Stimulated activated CD4-positive, alpha-beta T cell treated with anti-CD3 and anti-CD28 coated beads, Interleukin-15, amount 100 ng/mL, for 24 hours (primary cell): ENCODE data around the gene CPNE4.

ENCODE experiments used
- DNase-seq: peaks from one replicate; pipeline ENCODE4 v3.0.0-alpha.2; 2020

Gene CPNE4

DNA sequence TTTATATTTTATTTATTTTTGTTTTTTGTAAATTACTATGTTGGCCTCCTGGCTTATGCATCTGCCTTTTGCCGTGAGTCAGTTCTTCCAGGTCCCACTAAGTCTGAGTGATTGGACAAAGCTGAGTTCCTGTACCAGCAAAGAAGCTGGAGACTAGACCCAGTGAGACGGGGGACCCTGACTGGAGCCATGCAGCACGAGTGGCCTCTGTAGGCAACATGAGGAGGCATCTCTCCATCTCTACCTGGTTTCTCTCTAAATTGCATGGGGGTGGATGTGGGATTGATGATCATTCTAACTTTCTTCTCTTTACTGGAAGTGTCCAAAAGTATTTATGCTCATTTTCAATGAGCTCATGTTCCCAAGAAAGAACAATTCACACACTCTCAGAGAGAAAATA is 376.7 kb downstream of the CPNE4 start:
- no peak for DNase-seq

DNA sequence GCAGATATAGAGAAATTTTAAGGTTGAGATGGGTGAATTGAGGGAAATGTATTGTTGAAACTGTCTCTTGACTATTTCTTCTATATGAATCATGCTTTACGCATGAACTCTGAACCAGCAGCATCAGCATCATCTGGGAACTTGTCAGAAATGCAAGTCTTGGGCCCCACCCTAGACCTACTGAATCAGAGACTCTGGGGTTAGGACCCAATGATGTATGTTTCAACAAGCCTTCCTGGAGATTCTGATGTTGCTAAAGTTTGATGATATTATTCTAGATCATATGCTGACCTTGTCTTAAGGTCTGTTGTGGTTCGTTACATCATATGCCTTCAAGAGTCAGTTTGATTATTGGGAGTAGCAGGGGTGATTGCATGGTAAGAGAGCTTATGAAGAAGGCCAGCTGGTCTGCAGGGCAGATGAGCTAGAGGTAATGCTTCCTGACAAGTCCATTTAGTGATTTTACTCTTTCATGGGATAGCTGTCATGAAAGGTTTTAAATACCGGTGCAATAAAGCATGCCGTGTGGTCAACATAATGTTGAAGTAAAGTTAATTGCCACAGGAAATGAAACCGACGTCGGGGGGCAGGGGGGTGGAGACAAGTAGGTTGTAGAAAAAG is 379.6 kb downstream of the CPNE4 start:
- no peak for DNase-seq

DNA sequence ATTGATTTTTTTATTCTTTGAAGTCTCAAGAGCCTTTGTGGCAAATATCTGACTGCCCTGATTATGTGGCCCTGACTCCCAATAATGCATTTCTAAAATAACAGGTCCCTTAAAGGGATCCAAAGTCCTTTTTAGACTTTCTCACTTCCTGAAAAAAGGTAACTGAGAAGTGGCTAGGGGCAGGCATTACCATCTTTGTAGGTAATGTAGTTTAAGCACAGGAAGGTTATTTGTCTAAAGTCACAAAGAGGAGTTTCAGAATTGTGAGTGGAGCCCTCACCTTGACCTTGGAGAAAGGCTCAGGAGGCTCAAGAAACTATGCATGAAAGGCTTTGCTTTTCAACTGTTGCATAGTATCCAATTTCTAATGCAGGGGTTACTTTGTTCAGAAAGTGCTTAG is 389.2 kb downstream of the CPNE4 start:
- DNase-seq: no peak

DNA sequence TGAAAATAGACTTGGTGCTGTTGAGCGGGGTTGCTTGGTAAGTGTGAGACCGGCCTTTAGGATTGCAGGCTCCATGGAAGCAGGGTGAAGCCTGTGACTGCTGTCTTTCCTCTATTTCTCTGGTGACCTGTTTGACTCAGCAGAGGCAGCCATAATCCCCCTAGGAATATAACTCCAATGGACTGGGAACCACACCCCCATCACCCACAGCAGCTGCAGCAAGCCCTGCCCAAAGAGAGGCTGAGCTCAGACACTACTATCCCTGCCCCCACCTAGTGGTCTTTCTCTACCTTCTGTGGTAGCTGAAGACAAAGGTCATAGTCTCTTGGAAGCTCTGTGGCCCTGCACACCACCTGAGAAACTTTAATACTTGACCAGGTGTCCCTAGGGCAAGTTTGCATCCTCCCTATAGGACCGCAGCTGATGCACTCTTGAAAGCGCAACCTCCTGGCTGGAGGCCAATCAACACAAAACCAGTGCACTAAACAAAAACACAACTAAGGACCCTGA is 398.5 kb downstream of the CPNE4 start:
- no peak for DNase-seq

DNA sequence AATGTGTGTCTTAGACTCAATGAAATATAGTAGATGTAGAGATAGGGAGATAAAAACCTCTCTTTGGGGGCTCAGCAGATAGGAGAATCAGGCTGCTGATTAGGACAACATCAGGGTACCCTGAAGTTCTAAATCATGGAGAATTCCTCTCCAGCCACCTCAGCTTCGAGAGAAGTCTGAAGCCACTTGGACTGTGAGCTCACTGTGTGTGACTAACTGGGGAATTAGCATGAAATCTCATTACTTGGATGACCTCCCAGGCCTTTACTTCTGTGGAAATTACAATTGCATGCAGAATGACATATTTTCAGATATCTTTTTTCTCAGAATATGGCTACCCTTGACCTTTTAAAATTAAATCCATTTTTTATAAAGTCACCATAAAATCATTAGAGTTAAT is 404.0 kb downstream of the CPNE4 start:
- no peak for DNase-seq

DNA sequence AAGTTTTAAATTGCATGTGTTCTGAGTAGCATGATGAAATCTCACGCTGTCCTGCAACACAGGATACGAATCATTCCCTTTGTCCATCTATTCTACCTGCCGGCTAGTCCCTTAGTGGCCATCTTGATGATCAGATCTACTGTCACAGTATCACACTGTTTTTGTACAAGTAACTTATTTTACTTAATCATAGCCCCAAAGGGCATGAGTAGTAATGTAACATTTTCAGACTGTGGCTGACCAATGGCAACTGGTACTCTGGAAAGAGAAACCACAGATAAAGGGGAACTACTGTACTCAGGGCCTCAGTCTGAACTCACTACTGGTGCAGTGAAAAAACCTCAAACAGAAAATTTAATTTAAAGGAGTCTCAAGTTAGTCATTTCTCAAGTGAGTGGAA is 404.7 kb downstream of the CPNE4 start:
- DNase-seq: no peak

DNA sequence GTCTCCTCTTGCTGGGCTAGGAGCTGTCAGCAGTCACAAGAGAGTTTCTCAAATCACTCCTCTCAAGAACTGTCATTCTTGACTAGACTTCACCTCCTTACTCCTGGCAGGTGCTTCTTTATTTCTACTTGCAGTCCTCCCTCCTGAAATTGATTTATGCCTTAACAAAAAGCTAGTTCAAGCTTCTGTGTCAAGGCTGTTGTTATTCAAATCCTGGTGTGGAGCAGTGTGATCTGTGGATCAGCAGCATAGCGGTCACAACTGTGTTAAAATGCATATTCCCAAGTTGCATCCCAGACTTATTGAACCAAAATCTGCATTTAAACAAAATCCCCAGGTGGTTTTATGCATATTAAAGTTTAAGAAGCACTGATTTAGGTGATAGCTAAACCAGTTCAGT is 411.4 kb downstream of the CPNE4 start:
- no peak for DNase-seq

DNA sequence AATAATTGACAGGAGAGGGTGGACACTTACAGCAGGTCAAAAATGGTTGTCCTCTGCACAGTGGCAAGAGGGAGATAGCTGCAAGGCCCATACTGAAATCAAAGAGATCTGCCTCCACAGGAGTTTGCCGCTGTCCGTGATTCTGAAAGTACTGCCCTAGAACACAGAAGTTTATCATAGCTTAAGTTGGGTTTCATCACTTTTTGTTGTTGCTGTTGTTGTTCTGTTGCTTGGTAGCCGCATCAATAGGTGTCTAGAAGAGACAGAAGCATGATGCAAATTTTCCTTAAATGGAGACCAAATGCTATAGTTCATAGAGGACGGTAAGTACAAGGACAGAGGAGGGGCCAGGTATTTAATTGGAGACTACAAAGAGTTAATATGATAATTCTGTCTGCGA is 412.1 kb downstream of the CPNE4 start:
- no peak for DNase-seq

DNA sequence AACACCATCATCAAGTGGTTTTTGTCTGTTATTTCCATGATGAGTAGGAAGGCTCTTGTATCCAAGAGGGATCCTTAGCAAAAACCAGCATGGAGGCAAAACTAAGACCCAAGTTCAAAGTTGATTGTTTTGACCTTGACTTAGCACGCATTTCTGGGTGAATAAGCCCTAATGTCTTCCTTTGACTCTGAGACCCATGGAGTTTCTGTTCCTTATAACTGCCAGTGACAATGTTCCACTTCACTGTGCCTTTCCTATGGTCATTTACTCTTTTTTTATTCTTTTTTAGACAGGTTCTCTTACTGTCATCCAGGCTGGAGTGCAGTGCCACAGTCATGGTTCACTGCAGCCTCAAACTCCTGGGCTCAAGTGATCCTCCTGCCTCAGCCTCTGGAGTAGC is 413.8 kb downstream of the CPNE4 start:
- DNase-seq: no peak

DNA sequence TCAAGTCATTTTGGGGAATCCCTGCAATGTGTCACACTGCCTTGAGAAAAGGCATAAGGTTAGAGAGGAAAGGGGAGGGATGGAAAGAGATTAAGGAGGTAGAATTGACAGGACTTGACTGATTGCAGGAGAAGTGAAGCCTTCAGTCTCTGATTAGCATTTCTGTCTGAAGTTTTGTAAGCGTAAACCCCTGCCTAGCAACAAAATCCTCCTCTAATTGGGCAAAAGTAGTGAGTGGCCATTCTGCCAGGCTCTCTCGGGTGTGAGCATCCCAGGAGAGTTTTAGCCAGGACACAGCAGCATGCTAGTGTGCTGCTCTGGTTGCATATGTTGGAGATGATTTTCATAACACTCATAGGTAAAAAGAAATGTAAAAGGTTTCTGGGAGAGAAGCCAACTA is 415.0 kb downstream of the CPNE4 start:
- no peak for DNase-seq

DNA sequence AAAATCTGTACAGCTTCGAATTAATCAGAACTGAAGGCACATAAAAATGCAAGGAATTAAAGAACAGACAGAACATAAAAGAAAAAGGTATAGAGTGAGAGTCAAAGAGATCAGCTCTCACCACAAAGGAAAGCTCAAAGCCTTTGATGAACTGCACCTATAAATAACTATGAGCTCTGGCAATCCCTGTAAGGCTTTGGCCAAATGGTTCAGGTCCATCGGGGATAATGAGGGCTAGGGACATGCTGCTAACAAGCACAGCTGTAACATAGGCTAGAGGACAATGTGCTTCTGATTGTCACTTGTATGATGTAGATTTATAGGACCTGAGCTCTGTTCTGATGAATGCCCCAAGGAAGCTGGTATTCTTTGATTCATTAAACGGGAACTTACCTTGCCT is 418.1 kb downstream of the CPNE4 start:
- DNase-seq: no peak

DNA sequence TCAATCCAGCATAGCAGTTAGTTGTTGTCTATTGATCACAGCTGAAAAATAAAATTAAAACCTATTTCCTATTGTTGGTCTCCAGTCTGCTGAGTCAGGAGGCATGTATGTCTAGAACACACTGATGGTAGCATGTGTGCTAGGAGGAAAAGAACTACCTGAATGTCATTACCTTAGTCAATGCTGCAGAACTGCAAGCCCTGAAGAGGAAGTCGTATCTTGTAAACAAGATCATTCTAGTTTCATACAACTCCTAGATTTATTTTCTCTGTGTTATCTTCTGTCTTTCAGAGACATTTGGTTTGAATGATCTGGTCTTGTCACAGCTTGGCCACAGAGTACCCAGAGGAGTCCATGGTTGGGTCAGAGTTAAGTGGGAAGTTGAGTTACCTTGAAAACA is 422.1 kb downstream of the CPNE4 start:
- DNase-seq: no peak

DNA sequence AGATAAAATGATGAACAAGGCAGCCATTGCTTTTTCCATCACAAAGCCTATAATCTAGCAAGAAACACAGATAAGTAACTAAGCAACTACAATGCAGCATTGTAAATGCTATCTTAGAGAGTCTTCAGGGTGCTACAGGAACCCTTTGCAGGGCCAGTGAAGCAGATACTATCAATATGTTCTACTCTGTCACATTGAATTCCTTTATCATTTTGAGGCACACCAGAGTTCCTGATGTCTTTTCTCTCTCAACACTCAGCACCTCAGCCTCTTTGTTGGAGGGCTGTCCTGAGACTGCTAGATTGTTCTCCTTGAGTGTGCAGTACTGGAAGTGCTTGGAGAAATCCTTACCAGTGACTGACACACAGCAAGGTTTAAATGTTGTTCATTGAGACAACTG is 424.6 kb downstream of the CPNE4 start:
- DNase-seq: no peak

DNA sequence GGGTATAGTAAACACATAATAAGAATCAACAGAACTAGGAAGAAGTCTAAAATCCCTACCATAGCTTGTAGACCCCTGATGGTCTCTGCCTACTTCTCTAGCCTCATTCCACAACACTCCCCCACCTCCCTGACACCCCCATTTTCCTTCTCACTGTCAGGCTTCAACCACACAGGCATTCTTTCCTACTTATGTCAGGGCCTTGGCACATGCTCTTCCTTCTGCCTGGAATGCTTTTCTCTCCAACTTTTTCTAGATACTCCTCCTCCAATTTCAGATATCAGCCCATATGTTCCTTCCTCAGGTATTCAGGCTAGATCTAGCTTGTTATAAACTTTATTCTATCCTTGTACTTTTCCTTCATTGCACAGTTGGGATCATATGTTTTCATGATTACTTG is 426.1 kb downstream of the CPNE4 start:
- no peak for DNase-seq

DNA sequence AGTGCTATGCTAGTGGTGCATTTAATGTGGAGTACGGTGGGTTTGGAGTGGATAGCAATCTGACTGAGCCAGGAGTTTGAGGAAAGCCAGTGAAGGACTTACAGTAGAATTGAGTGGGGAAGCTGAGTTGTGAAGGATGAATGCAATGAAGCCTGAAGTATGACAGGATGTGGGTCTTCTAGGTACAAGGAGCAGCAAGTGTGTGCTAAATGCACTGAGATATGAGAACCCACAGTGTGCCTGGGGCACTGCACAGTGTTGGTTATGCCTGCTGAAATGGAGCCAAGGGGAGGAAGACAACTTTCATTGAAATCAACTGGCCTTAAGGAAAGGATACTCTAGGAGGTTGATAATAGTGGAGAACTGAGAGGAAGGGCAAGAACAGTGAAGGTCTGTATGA is 426.5 kb downstream of the CPNE4 start:
- DNase-seq: no peak

DNA sequence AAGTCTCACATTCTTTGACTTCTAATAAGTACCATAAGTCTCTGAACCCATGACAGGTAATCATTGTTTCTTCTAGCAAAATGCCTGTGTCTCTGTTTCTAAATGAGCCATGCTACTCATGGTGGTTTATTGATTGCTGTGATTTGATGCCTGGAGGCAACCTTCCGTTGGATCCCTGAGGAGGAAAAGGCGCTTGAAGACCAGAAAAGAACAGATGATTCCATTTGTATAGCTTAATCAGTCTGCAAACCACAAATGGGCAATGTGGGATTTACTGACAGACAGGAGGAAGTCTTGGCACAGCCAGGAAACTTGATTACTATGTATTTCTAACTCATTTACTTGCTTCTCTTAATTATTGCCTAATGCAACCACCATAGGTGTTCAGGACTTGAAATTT is 428.9 kb downstream of the CPNE4 start:
- no peak for DNase-seq

DNA sequence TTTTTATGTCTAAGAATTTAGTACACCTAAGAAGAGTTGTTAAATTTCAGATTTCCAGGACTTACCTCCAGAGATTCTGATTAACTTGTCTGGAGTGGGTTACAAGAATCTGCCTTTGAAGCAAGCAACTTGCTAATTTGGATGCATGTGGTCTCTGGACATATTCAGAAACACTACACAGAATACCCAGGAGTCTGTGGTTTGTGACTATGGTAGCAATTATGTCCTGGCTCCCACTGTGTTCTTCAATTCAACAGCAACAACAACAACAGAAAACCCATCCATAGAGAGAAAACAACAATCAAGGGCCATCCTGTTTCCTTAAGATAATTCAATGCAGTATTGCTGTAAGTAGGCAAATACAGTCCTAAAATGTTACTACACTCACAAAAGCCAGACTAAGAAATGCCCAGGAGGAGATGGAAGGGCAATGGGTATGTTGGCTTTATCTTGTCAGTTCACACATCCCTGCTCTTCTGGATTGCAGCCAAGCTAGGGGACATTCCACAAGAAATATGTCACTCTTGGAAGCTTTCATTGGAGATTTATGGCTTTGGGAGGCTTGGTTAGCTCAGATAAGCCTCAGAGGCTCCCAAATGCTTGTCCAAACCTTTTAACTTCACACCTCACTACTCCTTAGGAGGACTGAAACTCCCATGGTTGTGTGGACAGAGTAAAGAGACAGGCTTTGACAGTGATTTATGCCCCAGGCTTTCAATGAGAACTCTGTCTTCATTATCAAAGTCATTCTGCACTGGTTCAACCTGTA is 432.6 kb downstream of the CPNE4 start:
- DNase-seq: no peak

DNA sequence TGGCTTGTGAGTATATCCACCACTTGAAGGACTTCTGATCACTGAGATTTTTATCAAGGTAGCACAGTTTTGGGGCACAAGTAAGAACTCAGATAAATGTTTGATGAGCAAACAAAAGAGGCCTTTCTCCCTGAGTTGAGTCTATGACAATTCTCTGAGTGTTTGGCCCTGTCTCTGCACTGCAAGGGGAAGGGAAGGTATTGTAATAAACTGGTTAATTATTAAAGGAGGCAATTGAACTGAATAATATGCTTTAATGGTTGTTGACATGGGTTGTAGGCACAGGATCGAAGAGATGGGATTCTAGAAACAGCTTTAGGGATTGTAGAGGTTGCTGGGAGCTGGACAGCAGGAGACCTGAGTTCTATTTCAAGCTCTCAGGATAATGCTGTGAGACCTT is 437.0 kb downstream of the CPNE4 start:
- no peak for DNase-seq

DNA sequence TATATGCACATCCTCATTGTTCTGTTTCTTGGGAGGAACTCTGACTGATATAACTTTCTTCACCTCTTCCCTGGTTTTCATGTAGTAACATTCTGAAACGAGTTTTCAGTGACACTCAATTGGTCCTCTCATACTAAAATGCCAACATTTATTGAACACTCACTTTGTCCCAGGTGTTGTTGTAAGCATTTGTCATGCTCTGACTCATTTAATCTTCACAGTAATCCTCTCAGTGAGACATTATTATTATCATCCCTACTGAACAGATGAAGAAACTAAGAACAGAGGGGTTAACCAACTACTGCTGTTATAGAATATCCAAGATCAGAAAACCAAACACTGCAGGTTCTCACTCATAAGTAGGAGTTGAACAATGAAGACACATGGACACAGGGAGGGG is 437.9 kb downstream of the CPNE4 start:
- no peak for DNase-seq

DNA sequence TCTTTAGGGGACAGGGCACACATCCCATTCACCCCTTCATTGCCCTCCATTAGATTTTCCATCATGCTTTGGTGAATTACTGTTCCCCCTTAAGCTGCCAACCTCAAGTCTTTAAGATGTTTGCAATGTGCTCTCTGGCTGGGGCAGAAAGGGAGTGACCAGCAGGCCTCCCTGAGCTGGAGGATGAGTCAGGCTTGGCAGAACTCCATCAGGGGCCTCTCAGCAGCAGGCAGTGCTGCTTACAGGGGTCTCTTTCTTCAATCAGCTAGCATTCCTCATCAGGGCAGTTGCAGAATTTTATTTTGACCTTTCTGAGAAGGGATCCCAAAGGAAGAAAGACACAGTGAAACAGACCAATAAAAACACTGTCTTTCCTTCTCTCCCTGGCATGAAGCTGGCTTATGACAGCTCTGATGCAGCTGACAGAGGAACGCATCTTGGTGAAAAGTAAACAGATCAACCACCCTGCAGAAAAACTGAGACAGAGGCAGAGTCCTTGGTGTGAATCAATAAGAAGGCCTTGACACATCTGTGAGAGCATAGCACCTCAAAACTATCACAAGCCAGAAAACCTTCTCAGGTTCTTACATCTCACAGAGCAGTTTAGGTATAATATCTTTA is 443.3 kb downstream of the CPNE4 start:
- DNase-seq: no peak

DNA sequence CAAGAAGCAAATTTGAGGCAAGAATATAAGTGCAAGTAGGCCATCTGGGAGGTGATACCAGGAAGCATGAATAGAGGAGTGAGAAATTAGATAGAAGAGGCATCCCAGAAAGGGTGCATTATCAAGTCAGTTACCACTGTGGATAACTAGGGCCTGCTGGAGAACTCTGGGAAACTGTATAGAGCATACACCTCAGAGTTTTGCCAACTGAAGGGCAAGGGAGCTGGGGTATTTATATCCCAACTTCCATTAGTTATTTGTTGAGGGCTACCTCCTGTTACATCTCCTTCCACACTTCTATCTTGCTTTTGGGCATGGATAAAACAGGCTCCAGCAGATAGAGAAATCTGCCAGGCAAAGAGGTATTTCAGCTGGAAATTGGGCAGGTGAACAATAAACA is 448.5 kb downstream of the CPNE4 start:
- DNase-seq: no peak

DNA sequence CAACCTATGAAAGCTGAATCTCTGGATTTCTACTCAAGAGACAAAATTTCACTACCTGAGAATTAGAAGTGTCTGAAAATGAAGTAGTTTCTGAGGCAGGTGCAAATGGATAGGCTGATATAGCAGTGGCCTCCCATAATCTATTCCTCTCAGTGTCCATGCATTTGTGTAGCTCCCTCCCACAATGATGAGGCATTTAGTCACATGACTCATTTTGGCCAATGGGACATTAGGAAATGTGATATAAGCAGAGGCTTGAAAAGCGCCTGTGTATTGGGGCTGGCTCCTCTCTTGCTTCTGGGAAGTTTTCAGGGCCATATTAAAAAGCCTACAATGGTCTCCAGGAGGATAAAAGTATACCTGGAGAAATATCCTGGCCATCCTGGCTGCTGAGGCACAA is 452.4 kb downstream of the CPNE4 start:
- DNase-seq: no peak

DNA sequence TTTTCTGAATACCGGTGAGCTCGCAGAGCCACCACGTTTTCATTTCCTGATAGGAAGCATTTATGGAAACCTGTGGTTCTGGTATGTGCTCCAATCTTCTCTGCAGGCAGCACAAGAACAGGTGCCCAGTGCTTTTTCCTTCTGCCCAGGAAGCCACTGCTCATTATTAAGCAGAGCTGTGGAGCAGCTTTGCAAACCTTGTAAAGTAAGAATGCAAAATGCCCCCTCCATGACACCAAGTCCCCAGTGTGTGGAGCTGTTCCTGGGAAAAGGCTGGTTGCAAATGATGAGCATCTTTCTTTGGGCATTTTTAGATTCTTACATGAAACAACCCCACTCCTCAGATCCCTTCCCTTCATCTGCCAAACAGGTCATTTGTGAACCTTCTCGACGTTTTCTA is 466.4 kb downstream of the CPNE4 start:
- no peak for DNase-seq

DNA sequence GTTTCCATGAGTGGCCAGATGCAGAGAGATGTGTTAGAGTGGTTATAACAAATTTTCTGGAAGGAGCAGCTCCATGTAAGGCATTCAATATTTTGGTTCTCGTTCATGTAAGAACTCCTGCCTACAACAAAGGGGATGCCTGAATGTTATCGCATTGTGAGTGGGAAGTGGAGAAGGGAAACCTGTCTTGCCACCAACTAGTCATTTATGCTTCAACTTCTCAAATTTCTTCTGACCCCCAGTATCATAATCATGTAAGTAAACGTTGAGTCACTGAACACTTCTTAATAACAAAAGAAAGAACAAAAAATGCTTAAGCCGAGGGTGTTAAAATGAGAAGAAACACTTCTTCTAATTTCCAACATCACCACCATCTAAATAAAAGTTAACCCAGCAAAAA is 470.0 kb downstream of the CPNE4 start:
- DNase-seq: no peak
